CD4-positive, alpha-beta T cell treated with Interleukin-17A for 4 hours (primary cell): ENCODE data around the gene SFMBT2.
"Not testable (repeated sequence)": the region's sequence is repeated elsewhere in the genome, so short reads cannot be mapped to it uniquely, and the experiment has no call there.

Experiments used
- DNase-seq: peaks from one replicate; pipeline ENCODE4 v3.0.0-alpha.2; 2020; ENCODE audit warnings: mixed read lengths

SFMBT2 gene

GRCh38 chr10:7209458-7209857, 201.4 kb downstream of the SFMBT2 start:
- DNase-seq: no peak

GRCh38 chr10:7206412-7207100, 204.3 kb downstream of the SFMBT2 start:
- DNase-seq: no peak

GRCh38 chr10:7205656-7206055, 205.2 kb downstream of the SFMBT2 start:
- no peak for DNase-seq

- no peak for DNase-seq
Observed at GRCh38 chr10:7202793-7203355, 208.0 kb downstream of the SFMBT2 start.

DNA sequence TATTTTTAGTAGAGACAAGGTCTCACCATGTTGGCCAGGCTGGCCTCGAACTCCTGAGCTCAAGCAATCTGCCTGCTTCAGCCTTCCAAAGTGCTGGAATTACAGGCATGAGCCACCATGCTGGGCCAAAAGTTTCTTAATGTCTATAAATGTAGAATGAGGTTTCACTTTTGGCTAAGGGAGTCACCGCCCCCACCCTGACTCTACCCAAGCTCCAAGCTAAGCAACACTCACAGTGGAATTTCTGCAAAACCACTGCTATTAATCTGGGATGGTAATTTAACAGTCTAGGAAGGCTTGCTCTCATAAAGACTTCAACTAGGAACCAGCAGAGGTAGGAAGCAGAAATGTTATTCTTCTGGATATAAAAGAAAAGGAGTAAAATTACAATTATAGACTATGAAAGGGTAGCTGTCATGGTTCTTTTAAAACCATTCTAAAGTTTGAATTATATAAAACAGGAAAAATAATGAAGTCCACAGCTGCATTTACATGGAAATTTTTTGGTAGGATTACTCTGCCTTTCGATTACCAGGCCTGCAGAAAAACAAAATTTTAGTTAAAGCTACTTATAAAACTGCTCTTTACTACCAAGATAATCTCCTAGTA, 211.6 kb downstream of the SFMBT2 start:
- DNase-seq: no peak

DNA sequence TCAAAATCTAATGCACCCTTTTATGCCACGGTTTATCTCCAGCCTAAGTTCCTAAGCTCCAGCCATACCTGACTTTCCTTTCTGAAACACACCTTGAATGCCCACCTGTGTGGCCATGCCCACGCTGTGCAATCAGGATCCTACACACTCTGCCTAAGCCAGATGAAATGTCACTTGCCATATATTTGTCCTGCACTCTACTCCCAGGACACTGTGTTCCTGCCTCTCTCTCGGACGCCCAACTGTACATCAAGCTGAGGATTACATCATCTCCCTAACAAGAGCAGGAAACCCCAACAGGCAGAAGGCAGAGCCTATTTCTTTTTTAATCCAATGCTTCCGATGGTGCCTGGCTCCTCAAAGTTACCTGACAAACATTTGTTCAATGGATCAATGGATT, 214.6 kb downstream of the SFMBT2 start:
- DNase-seq: no peak

DNA sequence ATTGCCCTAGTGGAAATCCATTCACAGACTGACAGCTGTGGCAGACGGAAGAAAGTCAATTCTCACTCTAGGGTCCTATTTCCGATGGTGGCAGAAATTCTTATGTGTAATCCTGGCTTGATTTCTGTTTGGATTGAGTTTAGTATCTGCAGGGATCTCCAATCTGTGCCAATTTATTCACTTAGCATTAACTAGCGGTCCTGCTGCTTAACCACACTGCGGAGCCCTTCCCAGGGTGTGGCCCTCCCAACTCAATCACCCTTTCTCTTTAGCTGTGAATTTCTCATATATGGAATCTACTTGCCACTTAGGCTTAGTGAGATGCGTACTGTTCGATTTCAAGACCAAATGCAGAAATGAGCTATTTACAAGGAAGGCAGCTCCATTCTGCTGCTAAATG, 215.7 kb downstream of the SFMBT2 start:
- no peak for DNase-seq

- no peak for DNase-seq
Observed at GRCh38 chr10:7194571-7194970, 216.3 kb downstream of the SFMBT2 start.

DNA sequence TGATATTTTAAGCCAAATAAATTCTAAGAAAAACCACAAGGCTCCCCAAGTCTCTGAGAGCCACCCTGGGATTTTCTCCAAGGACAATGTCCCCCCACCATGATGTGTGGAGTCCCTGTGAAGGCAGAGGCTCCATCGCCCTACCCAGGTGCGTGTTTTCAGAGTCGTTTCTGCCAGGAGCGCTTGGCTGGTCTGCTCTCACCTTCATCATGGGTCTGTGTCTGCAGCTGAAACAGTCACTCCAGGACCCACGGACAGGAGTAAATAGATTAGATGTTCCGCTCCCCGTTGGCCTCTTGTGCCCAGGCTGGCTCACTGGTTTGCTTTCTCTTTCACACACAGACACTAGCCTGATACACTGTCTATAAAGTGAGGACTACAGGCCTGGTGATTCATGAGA, 217.5 kb downstream of the SFMBT2 start:
- DNase-seq: peak; percentile 40

DNA sequence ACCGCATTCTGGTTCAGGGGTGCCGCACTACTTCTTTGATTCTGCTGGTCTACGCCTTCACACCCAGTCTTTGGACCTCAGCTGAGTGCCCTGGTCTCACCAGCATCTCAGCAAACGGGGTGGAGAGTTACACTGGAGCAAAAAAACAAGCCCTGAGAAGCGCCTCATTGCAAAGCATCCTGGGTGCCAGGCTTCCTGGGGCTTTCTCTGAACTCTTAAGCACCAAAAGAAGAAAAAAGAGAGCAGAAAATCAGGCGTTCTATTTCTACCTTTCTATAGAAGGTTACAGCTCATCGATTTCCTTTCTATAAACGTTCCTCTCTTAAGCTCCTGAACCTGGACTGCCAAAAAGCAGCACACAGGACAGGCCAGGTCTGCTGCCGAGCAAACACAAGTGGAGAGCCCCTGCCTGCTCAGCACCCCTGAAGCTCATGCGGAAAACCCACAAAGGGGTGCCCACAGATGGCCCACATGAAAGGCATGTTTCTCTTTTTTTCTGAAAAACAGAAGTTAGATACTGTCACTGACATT, 217.9 kb downstream of the SFMBT2 start:
- peak; percentile 66 for DNase-seq

GRCh38 chr10:7192061-7192460, 218.8 kb downstream of the SFMBT2 start:
- DNase-seq: no peak

DNA sequence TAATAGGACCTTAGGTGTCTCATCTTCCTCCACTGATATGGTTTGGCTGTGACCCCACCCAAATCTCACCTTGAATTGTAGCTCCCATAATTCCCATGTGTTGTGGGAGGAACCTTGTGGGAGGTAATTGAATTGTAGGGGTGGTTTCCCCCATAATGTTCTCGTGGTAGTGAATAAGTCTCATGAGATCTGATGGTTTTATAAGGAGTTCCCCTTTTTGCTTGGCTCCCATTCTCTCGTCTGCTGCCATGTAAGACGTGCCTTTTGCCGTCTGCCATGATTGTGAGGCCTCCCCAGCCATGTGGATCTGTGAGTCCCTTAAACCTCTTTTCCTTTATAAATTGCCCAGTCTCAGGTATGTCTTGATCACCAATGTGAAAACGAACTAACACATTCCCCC, 220.1 kb downstream of the SFMBT2 start:
- not testable (repeated sequence) for DNase-seq

DNA sequence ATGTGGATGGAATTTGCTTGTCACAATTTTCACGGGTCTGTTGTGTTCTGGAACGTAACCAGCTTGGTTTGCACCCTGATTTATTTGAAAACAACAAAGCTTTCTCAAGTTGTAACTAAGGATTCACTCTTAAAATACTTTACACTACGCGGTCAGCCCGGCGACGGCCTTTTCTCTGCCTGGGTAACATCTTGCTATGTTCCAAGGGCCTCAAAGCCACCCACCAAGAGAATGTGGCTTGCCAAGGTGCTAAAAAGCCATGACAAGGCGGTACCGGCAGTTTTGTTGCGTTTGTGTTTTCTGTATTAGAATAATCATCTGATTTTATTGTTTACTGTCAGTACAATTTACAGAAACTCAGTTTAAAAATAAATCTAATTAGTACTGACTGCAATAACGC, 220.9 kb downstream of the SFMBT2 start:
- no peak for DNase-seq

DNA sequence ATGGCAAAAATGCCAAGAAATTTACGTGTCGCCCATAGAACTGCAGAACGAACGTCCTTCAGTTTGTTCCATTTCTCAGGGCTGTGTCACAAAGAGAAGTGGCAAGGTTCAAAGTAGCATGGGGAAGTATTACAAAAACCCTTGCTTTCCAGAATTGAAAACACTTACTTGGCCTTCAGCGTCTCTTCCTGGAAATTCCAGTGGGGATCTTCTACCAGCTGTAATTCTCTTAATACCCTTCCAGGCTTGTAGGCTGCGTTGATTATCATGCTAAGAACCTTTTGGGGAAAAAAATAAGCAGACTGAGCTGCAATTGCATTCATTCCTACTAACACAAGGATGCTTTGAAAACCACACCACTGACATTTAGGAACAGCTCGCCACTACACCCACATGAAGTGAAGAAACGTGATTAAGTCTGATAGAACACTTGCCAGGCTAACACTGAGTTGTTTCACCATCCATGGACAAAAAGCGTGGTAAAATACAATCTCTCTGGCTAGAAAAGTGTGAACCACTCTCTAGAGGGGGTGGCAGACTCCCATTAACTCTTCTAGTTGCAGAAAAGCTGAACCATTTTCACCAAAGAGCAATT, 222.3 kb downstream of the SFMBT2 start:
- no peak for DNase-seq

DNA sequence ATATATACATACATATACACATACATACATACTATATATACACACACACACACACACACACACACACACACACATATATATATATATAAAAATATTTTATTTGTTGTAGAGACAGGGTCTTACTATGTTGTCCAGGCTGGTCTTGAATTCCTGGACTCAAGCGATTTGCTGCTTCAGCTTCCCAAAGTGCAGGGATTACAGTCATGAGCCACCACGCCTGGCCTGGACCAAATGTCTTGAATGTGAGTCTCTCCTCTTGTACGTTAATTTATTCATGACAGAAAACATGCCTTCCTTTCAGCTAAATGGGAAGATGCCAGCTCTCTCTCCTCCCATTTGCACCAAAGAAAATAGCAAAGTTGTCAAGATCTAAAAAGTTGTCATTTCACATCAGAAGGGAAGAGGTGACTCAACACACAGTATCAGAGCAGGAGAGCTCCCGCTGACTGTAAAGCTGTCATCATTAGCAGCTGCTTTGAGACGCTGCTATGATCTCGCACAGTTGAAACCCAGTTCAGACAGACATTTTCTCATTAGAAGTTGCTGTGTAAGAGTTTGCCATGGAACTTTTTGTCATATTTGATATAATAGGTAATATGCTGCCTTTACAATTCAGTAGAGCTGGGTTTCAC, 224.3 kb downstream of the SFMBT2 start:
- DNase-seq: no peak

DNA sequence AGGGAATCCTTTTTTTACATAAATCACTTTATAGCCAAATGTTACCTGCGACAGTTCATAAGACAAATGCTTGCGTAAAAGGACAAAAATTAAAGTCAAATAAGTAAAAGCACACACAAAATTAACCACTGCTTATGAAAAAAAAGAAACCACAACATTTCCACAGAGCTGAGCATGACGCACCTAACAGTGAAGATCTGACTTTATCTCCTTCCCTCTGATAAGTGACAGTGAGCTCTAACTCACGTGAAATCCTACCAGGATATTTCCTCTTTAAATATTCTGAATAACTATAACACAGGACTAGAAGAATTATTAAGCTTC, 225.5 kb downstream of the SFMBT2 start:
- DNase-seq: no peak

GRCh38 chr10:7184660-7185366, 226.0 kb downstream of the SFMBT2 start:
- DNase-seq: no peak

DNA sequence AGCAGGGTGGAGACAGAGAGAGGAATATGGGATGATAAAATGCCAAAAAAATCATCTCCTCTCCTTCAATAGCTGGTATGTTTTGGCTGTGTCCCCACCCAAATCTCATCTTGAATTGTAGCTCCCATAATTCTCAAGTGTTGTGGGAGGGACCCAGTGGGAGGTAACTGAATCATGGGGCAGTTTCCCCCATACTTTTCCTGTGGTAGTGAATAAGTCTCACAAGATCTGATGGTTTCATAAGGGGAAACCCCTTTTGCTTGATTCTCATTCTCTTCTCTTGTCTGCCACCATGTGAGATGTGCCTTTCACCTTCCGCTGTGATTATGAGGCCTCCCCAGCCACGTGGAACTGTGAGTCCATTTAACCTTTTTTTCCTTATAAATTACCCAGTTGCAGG, 226.7 kb downstream of the SFMBT2 start:
- not testable (repeated sequence) for DNase-seq

- not testable (repeated sequence) for DNase-seq
Observed at GRCh38 chr10:7182327-7182726, 228.5 kb downstream of the SFMBT2 start.

GRCh38 chr10:7181420-7181819, 229.4 kb downstream of the SFMBT2 start:
- no peak for DNase-seq

GRCh38 chr10:7179536-7179935, 231.3 kb downstream of the SFMBT2 start:
- DNase-seq: no peak

DNA sequence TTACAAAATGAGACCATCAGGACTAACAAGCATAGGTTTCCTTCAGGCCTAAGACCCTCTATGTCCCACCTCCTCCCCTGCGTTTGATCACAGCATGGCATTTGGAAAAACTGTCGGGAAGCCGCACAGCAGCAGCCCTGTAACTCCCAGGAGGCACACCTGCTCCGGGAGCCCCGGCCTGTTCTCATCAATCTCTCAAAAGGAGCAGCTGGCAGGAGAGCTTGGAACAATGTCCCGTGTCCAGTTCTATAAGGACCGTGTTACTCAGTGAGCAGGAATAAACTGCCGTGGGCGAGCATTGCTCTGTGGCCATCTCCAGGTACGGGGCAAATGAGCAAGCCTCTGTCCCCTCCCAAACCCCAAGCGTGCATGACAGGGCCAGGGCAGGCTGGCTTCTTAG, 236.9 kb downstream of the SFMBT2 start:
- DNase-seq: no peak

DNA sequence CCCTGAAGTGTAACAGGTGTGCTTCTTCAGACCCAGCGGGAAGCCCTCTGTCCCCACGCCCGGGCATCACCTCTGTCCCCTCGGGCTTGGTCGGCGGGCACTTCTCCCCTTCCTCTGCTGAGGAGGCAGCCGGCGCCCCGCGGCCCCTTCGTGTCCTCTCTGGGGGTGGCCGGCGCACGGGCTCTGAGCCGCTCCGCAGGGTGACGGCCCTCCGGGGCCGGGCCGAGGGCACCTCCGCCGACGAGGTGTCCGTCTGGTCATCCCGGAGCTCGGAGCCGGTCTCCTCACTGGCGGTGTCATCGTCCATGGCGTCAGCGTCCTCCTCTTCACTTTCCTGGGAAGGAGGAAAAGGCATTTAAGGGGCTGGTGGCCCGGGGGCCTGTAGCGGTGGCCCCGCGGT, 239.0 kb downstream of the SFMBT2 start:
- DNase-seq: no peak
